ENCODE data around the gene PCDH17. TPM values are rescaled to one million over a fixed set of nuclear protein-coding genes. Genes with fewer than 3 reads are reported as not detected.

PCDH17 gene
- total RNA-seq, 1 donor from 2014 or later, result 17.5 TPM

DNA sequence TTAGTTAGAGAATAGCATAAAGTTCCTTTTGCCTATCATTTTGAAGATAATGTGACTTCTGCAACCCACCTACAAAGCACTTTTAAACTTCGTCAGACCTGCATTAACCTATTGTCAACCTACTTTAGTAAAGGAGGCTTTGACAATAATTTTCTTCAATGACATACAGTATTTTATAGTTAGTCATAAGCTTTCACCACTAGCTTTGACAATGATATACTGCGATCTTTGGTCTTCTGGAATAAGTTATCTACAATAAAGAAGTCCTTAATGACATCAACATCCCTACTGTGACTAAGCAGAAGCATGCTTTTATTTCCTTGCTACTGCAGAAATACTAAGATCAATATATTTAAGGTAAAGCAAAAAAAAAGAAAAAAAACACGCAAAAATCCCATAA is 9.5 kb downstream of the PCDH17 start:
- H3K27me3 Mint-ChIP-seq, result no peaks in the 10 kb centered on the region
- H3K4me1 Mint-ChIP-seq (ENCODE audit: low read depth), result peaks cover 7% of the 10 kb centered on the region
- DNase-seq (ENCODE audit: low spot score, unreplicated experiment), result no peak
- H3K4me3 Mint-ChIP-seq (ENCODE audit: low read depth), result no peak overlapping the region
- no peaks in the 10 kb centered on the region for H3K9me3 Mint-ChIP-seq (ENCODE audit: low read depth)
- no peak overlapping the region for H3K27ac Mint-ChIP-seq
- H3K36me3 Mint-ChIP-seq (ENCODE audit: insufficient read depth), result no peaks in the 10 kb centered on the region
- TF ChIP-seq, protein P1, sequence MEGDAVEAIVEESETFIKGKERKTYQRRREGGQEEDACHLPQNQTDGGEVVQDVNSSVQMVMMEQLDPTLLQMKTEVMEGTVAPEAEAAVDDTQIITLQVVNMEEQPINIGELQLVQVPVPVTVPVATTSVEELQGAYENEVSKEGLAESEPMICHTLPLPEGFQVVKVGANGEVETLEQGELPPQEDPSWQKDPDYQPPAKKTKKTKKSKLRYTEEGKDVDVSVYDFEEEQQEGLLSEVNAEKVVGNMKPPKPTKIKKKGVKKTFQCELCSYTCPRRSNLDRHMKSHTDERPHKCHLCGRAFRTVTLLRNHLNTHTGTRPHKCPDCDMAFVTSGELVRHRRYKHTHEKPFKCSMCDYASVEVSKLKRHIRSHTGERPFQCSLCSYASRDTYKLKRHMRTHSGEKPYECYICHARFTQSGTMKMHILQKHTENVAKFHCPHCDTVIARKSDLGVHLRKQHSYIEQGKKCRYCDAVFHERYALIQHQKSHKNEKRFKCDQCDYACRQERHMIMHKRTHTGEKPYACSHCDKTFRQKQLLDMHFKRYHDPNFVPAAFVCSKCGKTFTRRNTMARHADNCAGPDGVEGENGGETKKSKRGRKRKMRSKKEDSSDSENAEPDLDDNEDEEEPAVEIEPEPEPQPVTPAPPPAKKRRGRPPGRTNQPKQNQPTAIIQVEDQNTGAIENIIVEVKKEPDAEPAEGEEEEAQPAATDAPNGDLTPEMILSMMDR (IDR thresholded peaks at IDR 0.05; ENCODE audit: unreplicated experiment), result no peak

DNA sequence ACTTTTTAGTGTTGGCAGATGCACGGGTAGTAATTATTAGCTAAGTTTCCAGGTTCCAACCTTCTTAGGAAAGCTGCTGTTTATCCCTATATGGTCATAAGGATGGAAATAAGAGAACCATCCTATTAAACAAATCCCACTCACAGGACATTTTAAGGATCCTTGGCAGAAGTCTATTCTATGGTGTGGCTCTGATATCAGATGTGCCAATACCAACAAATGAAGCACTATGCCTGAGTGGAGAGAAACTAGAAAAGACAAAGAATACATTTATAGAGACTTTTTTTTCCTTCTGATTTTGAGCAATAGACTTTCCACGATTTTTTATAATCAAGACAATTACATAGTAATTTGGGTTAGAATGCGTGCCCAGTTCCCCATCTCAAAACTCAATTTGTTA is 12.6 kb downstream of the PCDH17 start:
- Mint-ChIP-seq H3K4me3 (ENCODE audit: low read depth) (no peak overlapping the region), H3K27ac (no peak overlapping the region), H3K9me3 (ENCODE audit: low read depth) (no peaks in the 10 kb centered on the region), H3K4me1 (ENCODE audit: low read depth) (no peaks in the 10 kb centered on the region), H3K27me3 (no peaks in the 10 kb centered on the region), H3K36me3 (ENCODE audit: insufficient read depth) (peaks cover 1% of the 10 kb centered on the region)
- no peak for DNase-seq (ENCODE audit: low spot score, unreplicated experiment)
- TF ChIP-seq, protein P1 (IDR thresholded peaks at IDR 0.05; ENCODE audit: unreplicated experiment), result no peak

DNA sequence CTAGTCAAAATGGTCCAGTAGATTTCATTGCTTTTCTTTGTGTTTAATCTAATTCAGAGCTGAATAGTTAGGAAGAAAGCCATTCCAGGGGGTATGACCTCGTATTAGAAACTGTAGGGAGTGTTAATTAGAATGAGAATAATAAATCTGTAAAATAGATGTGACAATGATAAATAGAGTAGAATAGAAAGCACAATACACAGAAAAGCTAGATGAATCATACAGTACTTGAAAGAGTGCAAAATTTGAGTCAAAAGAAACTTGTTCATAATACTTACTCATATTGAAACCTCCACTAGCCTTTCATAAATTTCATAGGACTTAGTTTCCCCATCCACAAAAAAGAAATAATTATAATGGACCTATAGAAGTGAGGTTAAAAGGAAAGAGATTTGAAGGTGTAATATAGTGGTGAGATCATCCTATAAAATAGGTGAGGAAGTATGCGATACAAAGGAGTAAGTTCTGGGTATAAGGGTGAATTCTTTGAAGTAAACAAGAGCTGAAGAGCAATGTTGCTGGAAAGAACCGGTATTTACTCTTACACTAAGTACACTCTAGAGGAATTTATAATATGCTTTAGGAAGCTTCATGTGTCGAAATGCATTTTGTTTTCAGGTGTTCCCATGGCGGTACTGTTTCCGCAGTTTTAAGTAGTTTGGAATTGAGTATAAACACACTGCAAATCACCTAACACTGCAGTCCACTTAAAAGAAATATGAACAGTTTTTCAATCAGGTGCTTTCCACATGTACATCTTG is 21.9 kb downstream of the PCDH17 start:
- H3K27me3 Mint-ChIP-seq, result no peaks in the 10 kb centered on the region
- H3K36me3 Mint-ChIP-seq (ENCODE audit: insufficient read depth), result peaks cover 2% of the 10 kb centered on the region
- no peak for DNase-seq (ENCODE audit: low spot score, unreplicated experiment)
- peaks cover 8% of the 10 kb centered on the region for H3K4me1 Mint-ChIP-seq (ENCODE audit: low read depth)
- TF ChIP-seq, protein P1 (IDR thresholded peaks at IDR 0.05; ENCODE audit: unreplicated experiment), result no peak
- no peaks in the 10 kb centered on the region for H3K9me3 Mint-ChIP-seq (ENCODE audit: low read depth)
- H3K27ac Mint-ChIP-seq, result no peak overlapping the region
- H3K4me3 Mint-ChIP-seq (ENCODE audit: low read depth), result no peak overlapping the region

DNA sequence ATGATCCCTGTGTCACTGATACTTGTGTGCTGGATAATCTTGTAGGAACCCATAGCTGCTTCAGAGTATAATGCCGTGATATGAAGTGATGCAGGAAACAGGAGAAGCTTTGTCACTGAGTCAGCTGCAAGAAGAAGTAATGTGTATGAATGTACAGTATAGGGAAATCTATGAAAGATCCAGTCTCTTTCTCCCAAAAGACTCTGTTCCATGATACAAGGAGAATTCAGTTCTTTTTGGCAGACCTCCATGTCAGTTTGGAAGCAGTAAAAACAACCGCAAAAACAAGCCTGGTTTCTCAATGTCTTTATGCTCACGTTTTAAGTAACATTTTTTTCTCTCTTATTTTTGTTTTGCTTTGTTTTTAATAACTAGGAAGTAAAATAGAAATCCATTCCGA is 33.9 kb downstream of the PCDH17 start:
- TF ChIP-seq, protein P1 (IDR thresholded peaks at IDR 0.05; ENCODE audit: unreplicated experiment), result no peak
- no peak for DNase-seq (ENCODE audit: low spot score, unreplicated experiment)
- H3K27me3 Mint-ChIP-seq, result no peaks in the 10 kb centered on the region
- H3K4me3 Mint-ChIP-seq (ENCODE audit: low read depth), result no peak overlapping the region
- no peak overlapping the region for H3K27ac Mint-ChIP-seq
- H3K4me1 Mint-ChIP-seq (ENCODE audit: low read depth), result peaks cover 5% of the 10 kb centered on the region
- H3K36me3 Mint-ChIP-seq (ENCODE audit: insufficient read depth), result peaks cover 17% of the 10 kb centered on the region
- peaks cover 4% of the 10 kb centered on the region for H3K9me3 Mint-ChIP-seq (ENCODE audit: low read depth)

DNA sequence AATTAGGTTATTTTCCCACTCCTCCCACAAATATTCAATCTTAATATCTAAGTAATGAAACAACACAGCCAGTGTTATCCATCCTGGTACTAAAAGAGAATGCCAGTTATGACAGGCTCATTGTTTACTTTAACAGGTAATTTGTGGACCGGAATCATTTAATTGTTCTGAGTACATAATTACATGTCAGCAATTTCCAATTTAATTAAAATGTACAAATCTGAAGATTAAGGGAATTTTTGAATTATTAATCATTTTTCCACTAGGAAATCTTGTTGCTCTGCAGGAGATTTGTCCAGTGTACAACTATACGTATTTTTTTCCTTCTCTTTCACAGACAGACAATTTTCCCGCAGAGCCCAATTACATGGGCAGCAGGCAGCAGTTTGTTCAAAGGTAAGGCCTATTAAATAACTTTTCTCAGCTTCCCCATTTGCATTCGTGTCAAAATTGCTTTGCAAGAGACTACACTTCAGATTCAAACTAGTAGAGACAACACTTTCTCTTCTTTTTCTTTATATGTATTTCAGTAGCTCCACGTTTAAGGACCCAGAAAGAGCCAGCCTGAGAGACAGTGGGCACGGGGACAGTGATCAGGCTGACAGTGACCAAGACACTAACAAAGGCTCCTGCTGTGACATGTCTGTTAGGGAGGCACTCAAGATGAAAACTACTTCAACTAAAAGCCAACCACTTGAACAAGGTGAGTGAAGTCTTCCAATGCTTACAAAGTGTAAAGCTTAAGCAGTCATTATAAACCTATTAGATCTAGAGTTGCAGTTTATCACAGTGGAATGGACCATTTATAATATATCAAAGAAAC is 34.8 kb downstream of the PCDH17 start:
- Mint-ChIP-seq H3K27me3 (no peaks in the 10 kb centered on the region), H3K27ac (no peak overlapping the region), H3K36me3 (ENCODE audit: insufficient read depth) (peaks cover 13% of the 10 kb centered on the region), H3K9me3 (ENCODE audit: low read depth) (peaks cover 2% of the 10 kb centered on the region), H3K4me3 (ENCODE audit: low read depth) (no peak overlapping the region), H3K4me1 (ENCODE audit: low read depth) (peaks cover 5% of the 10 kb centered on the region)
- TF ChIP-seq, protein P1 (IDR thresholded peaks at IDR 0.05; ENCODE audit: unreplicated experiment), result no peak
- DNase-seq (ENCODE audit: low spot score, unreplicated experiment), result no peak
